Stimulated activated CD8-positive, alpha-beta memory T cell treated with anti-CD3 and anti-CD28 coated beads, Interleukin-4, amount 100 ng/mL, for 48 hours (primary cell): Measurements from ENCODE around the gene NHLRC4.

Source experiments
- DNase-seq: peaks from one replicate; pipeline ENCODE4 v3.0.0-alpha.2; 2020

Gene NHLRC4

DNA sequence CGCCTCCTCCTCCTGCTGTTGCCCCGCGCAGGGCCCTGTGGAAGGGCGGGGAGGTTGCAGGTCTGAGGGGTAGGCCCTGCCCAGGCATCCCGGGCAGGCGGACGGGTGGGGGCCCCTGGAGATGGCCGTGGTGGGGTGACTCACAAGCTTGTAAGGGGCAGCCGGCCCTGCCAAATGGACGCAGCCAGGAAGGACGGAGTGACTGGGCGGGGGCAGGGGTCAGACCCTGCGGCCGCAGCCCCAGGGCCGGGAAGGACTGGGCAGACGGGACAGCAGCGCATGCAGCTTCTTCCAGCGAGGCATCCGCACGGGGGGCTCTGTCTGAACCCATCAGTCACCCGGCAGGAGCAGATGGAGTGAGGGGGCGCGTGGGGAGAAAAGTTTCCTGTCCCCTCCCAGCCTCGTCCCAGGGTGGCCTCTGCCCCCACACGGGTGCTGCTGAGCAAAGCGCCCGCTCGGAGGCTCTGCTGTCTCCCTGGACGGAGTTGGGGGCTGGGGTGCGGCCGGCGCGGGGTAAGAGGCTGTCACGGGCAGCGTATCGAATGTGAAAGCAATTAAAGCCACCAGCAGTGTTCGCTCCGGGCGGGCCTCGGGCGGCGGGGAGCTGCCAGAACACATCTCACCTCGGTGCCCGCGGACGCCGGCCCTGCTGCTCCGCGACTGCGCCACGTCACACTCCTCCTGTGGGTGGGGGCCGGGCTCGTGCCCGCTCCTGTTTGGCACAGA, 12.0 kb upstream of the NHLRC4 start:
- DNase-seq = no peak

GRCh38 chr16:555528-556473, 11.0 kb upstream of the NHLRC4 start:
- DNase-seq = no peak

DNA sequence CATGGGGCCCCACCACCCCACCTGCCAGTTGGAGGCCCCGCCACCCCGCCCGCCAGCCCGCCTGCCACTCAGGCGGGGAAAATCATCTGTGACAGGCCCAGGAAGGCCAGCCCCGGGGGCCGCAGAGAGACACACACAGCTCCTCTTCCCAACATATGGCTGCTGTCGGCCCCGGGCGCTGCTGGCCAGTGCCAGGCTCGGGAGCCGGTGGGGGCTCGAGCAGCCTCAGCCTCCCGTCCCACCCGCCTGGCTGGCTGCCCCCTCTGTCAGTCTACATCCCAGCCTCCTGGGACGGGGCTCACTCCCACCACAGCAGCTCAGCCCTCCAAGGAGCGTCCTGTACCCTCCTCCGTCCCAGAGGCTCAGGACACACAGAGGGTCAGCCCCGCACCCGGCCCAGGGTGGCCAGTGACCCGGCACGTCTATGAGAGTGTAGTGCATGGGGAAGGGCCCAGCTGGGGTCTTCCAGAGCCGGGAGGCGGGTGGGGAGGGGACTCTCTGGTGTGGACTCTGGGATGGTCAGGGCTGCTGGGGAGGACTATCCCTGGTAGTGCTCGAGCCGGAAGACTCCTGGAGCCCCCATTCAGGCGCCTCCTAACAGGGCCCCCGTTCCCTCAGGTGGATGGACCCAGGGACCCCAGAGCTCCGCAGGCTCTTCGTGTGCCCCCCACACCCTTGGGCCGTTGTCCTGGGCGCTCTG, 10.2 kb upstream of the NHLRC4 start:
- no peak for DNase-seq

- no peak for DNase-seq
Measured at GRCh38 chr16:557463-558297, 9.1 kb upstream of the NHLRC4 start.

- DNase-seq = no peak
Measured at GRCh38 chr16:558298-559020, 8.3 kb upstream of the NHLRC4 start.

- DNase-seq = no peak
Measured at GRCh38 chr16:559021-559380, 7.8 kb upstream of the NHLRC4 start.

GRCh38 chr16:559411-560203, 7.2 kb upstream of the NHLRC4 start:
- DNase-seq = no peak

GRCh38 chr16:560204-560700, 6.6 kb upstream of the NHLRC4 start, which contains the start of gene PRR35:
Gene PRR35, plus strand, starts transcription at chr16:560394. Its CDS starts 2,901 bp downstream, at chr16:563295.
- no peak for DNase-seq

GRCh38 chr16:560701-561412, 5.9 kb upstream of the NHLRC4 start:
- DNase-seq = no peak

GRCh38 chr16:561413-561794, 5.4 kb upstream of the NHLRC4 start:
- no peak for DNase-seq

- DNase-seq = no peak
Measured at GRCh38 chr16:561957-562938, 4.6 kb upstream of the NHLRC4 start.

DNA sequence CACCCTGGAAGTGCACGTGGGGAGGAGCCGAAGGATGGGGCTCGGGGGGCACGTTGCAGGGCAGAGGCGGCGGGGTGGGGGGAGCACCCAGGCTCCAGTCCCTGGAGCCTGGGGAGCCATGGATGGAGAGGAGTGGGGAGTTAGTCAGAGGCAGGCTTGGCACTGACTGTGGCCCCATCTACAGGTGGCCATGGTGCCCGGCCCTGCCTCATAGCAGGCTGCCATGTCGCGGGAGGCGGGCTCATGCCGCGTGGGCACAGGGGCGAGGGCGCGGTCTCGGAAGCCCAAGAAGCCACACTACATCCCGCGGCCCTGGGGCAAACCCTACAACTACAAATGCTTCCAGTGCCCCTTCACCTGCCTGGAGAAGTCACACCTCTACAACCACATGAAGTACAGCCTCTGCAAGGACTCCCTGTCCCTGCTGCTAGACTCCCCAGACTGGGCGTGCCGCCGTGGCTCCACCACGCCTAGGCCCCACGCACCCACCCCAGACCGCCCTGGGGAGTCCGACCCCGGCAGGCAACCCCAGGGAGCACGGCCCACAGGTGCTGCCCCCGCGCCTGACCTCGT, 3.6 kb upstream of the NHLRC4 start:
- DNase-seq = no peak

- DNase-seq = no peak
Measured at GRCh38 chr16:564690-565418, 2.0 kb upstream of the NHLRC4 start.

DNA sequence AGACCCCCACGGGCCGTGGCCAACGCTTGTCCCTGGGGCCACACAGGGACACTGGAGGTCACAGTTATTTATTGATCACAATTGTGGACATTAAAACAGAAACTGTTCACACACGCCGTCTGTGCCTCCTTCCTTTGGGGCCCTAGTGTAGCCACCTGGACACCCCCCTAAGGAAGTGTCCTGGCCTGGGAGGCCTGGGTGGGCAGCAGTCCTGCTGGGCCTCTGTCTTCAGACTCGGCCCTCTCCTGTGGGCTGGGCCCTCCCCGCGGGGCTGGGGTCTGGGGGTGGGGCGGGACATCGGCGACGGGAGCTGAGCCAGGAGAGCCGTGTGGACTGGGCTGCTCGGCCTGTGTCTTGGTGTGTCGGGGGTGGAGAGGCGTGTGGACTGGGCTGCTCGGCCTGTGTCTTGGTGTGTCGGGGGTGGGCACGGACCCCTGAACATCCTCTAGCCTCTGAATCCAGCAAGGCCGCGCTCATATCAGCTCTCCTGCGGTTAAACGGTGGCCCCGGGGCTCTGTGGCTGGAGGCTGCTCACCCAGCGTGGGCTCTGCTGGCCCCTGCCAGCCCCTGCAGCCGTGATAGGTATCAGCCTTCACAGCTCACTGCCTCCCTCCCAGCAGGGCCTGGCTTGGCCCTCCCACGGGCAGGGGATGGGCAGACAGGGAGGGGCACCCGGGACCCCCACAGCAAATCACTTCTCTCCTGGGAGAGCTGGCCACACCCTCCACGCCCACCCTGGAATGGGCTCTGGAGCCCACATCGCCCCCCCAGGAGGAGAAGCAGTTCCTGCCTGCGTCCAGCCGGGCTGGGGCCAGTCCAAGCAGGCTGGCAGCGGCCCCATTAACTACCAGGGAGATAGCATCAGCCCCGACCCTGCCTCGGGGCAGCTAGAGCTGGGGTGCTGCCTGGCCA, 1.1 kb upstream of the NHLRC4 start:
- no peak for DNase-seq

- DNase-seq = no peak
Measured at GRCh38 chr16:567373-568256, 810 bp downstream of the NHLRC4 start.
